Transverse colon (tissue), 4 donors: ENCODE measurements around the gene MGST3. TPM values are rescaled to one million over a fixed set of nuclear protein-coding genes. Genes with fewer than 3 reads are reported as not detected.
"Not testable (repeated sequence)": the region's sequence is repeated elsewhere in the genome, so short reads cannot be mapped to it uniquely, and the experiment has no call there.

Source experiments
- DNase-seq: peaks from one replicate; pipeline ENCODE4 v3.0.0-alpha.2; 2019
- H3K27ac ChIP-seq, 4 donors: fragments of 200-600 bp; sonication (generic); 2 replicates each; pipeline ENCODE4 v1.5.1; 2016 to 2018; ENCODE audit warnings: inconsistent platforms in 4 of 4
- H3K27me3 ChIP-seq: fragments of 200-600 bp; sonication (generic); 2 replicates; pipeline ENCODE4 v1.5.1; 2017; ENCODE audit warnings: inconsistent platforms
- H3K36me3 ChIP-seq, 4 donors: fragments of 200-600 bp; sonication (generic); 2 replicates each; pipeline ENCODE4 v1.5.1; 2017 to 2019; ENCODE audit warnings: inconsistent platforms in 4 of 4
- H3K4me1 ChIP-seq, 4 donors: fragments of 200-600 bp; sonication (generic); 2 replicates each; pipeline ENCODE4 v1.5.1; 2017 to 2020; ENCODE audit warnings: inconsistent platforms in 4 of 4
- H3K4me3 ChIP-seq, 4 donors: fragments of 200-600 bp; sonication (generic); 1 replicate in 1 of 4; 2 replicates in 3 of 4; pipeline versions ENCODE4 v1.5.1 to v1.6.1; 2017 to 2019; ENCODE audit warnings: inconsistent platforms in 4 of 4
- H3K9me3 ChIP-seq, 2 donors: fragments of 200-600 bp; sonication (generic); 2 replicates each; pipeline ENCODE4 v1.5.1; 2017 to 2019; ENCODE audit warnings: inconsistent platforms in 2 of 2
- CTCF ChIP-seq, 5 experiments: fragments of 200-600 bp in 3 of 5; fragments of 450-650 bp in 2 of 5; sonication (generic) in 3 of 5; IDR thresholded peaks; 1 replicate in 2 of 5; 2 replicates in 3 of 5; pipeline ENCODE4 v1.5.1; 2016 to 2017; ENCODE audit warnings: antibody characterized with exemption in 5 of 5, inconsistent platforms in 3 of 5, mild to moderate bottlenecking in 2 of 5, moderate library complexity in 1 of 5
- EP300 ChIP-seq: sonication (generic); formaldehyde crosslinking; IDR thresholded peaks from one replicate; pipeline ENCODE4 v1.6.1; 2017; ENCODE audit warnings: antibody characterized with exemption, low read depth
- POLR2A ChIP-seq: fragments of 450-650 bp; IDR thresholded peaks from one replicate; pipeline ENCODE4 v1.6.1; 2016; ENCODE audit warnings: antibody characterized with exemption, mild to moderate bottlenecking, moderate library complexity
- POLR2AphosphoS5 ChIP-seq, 3 donors: sonication (generic); formaldehyde crosslinking; IDR thresholded peaks; one replicate each; pipeline ENCODE4 v1.6.1; 2016; ENCODE audit warnings: antibody characterized with exemption in 3 of 3
- WGBS, 2 donors: methylation state at CpG; one replicate each; pipeline ENCODE4 v1.1.5; 2018; ENCODE audit warnings: low coverage in 1 of 2; 5-methylcytosine and 5-hydroxymethylcytosine counted together
- in situ Hi-C, 4 donors: fragments of 200-750 bp; cut with MboI; loops; one replicate each; pipeline versions ENCODE4 v1.15.0 to v1.15.1; 2017; ENCODE audit warnings: low sequenced_read_pairs in 3 of 4, low pct_ligation_motif_present in 1 of 4, low pct_unique_long_range_greater_than_20kb in 1 of 4
- intact Hi-C: fragments of 100-400 bp; cut with DNase I; formaldehyde crosslinking; loops from one replicate; pipeline ENCODE4 v1.15.1; 2023; ENCODE audit warnings: low total_unique reads
- total RNA-seq, 4 donors: library from RNA; depleted of rRNA; stranded (reverse); fragments of >200 nt; gene quantifications; one replicate each; pipeline ENCODE4 v1.1.0, GENCODE V29; 2016

Gene MGST3
- total RNA-seq, 4 donors from 2014 or later: 84.4 to 387 (median 220) TPM

DNA sequence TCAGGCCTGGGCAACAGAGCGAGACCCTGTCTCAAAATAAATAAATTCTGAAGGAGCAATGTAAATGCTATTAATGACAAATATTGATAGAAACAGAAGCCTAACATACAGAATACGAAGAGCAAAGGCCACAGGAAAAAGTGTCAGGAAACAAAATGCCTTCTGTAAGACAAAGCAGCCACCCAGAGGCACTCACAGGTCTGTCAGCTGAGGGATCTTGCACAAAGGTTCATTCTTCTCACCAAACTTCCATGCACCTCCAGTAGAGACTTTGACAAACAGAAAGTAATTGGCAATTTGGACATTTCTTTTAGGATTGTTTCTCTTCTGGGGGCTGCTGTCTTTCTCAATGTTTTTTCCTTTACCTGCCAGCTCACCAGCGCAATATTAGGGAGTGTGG lies 68.5 kb downstream of the MGST3 start:
- Histone ChIP-seq H3K9me3 (no peaks in the 10 kb centered on the region), H3K4me1 (peaks cover 13 to 29% (median 20%) of the 10 kb centered on the region in 4 donors), H3K4me3 (no peak overlapping the region), H3K27ac (no peak overlapping the region), H3K27me3 (peaks cover 3% of the 10 kb centered on the region), H3K36me3 (no peaks in the 10 kb centered on the region)
- WGBS, 2 donors: 80 to 92% methylated on average over 2 to 3 of the region's 3 CpGs
- no peak for DNase-seq
- in situ Hi-C loops (loop anchor here in 1 of 4 donors (10.0 kb wide), 1 partner anchor 95 kb away; no protein-coding TSS in a partner anchor), intact Hi-C loops (loop anchor here (10.0 kb wide), 1 partner anchor 55 kb away; no protein-coding TSS in a partner anchor)
- TF ChIP-seq EP300: no peak

- intact Hi-C loops: not testable (repeated sequence)
- in situ Hi-C loops: loop anchor here in 3 of 4 donors (25.0 kb wide), 4 partner anchors 210 to 785 kb away; partner anchors contain the start of gene FAM78B (in 1 of the 3)
These were observed 70.9 kb downstream of the MGST3 start for GRCh38 chr1:165701922-165702321.

DNA sequence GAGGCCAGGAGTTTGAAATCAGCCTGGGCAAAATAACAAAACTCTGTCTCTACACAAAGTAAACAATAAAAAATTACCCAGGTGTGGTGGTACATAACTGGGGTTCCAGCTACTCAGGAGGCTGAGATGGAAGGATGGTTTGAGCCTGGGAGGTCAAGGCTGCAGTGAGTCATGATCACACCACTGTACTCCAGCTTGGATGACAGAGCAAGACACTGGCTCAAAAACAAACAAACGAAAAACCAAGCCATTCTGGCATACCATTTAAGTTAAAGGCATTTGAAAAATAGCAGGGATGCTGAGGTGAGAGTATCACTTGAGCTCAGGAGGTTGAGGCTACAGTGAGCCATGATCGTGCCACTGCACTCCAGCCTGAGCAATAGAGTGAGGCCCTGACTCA lies 72.6 kb downstream of the MGST3 start:
- H3K36me3 ChIP-seq: no peaks in the 10 kb centered on the region
- no peak overlapping the region for H3K4me3 ChIP-seq
- no peaks in the 10 kb centered on the region for H3K9me3 ChIP-seq
- H3K27ac ChIP-seq: no peak overlapping the region
- no peak for DNase-seq
- peaks cover 3% of the 10 kb centered on the region for H3K27me3 ChIP-seq
- in situ Hi-C loops: loop anchor here in 3 of 4 donors (25.0 kb wide), 4 partner anchors 209 to 784 kb away; partner anchors contain the start of gene FAM78B (in 1 of the 3)
- intact Hi-C loops: no loop called here
- 68 to 76% methylated on average over 2 of the region's 2 CpGs for WGBS, 2 donors
- H3K4me1 ChIP-seq: peaks cover 0 to 7% (median 6%) of the 10 kb centered on the region in 4 donors
- no peak for TF ChIP-seq CTCF (IDR thresholded peaks at IDR 0.05)
- TF ChIP-seq POLR2A: no peak
- TF ChIP-seq EP300: no peak
- no peak for TF ChIP-seq POLR2AphosphoS5 (IDR thresholded peaks at IDR 0.05)

More at GRCh38 chr1:165701922-165702321, 70.9 kb downstream of the MGST3 start:
- H3K27me3 ChIP-seq, H3K27ac ChIP-seq, H3K9me3 ChIP-seq, H3K4me3 ChIP-seq, DNase-seq, H3K36me3 ChIP-seq: not testable (repeated sequence)
- H3K4me1 ChIP-seq: peaks cover 6 to 15% (median 10%) of the 10 kb centered on the region in 4 donors
- 97% methylated on average over 7 of the region's 7 CpGs; no CpG with 5 or more reads in 1 of the 2 donors for WGBS, 2 donors

Other genes starting within 250 kb of the MGST3 start
- gene RXRG, start 186.1 kb upstream of the MGST3 start, total RNA-seq: under 1 TPM in 1 of 4 donors, not detected in 3; 0.96 TPM
- gene LRRC52, start 87.2 kb upstream of the MGST3 start, total RNA-seq: not detected
- gene ALDH9A1, start 67.3 kb downstream of the MGST3 start, total RNA-seq: 100 to 1,000 TPM in 1 of 4 donors, 10 to 100 TPM in 3; 15.3 to 103 (median 59.5) TPM
- gene TMCO1, start 137.6 kb downstream of the MGST3 start, total RNA-seq: 100 to 1,000 TPM in 3 of 4 donors, 10 to 100 TPM in 1; 28.3 to 180 (median 128) TPM
- gene UCK2, start 196.4 kb downstream of the MGST3 start, total RNA-seq: 10 to 100 TPM; 18.9 to 96.5 (median 69.7) TPM